CD8-positive, alpha-beta memory T cell (primary cell): ENCODE measurements around the gene LAMC3. TPM values are rescaled to one million over a fixed set of nuclear protein-coding genes. Genes with fewer than 3 reads are reported as not detected.

Source experiments
- CTCF ChIA-PET: fragments of 350-600 bp; sonication (Branson Sonifier 250); formaldehyde crosslinking; loops from one replicate; lab custom pipeline; 2021; ENCODE audit warnings: antibody characterized with exemption; lab: Charles Lee
- POLR2A ChIA-PET: fragments of 350-600 bp; sonication (Branson Sonifier 250); formaldehyde crosslinking; loops from one replicate; lab custom pipeline; 2021; ENCODE audit warnings: antibody characterized with exemption; lab: Charles Lee
- DNase-seq, 5 donors: peaks; one replicate each; pipeline versions ENCODE4 v3.0.0 to v3.0.0-alpha.2; 2020 to 2022; ENCODE audit warnings: mixed read lengths in 1 of 5
- H3K27ac ChIP-seq: one replicate; pipeline ENCODE4 v1.7.0; 2013; ENCODE audit warnings: low read depth, mild to moderate bottlenecking, low read length, moderate library complexity
- H3K27me3 ChIP-seq: 2 replicates; pipeline ENCODE4 v1.7.0; 2013; ENCODE audit warnings: low read length, mild to moderate bottlenecking; ENCODE audit not compliant: insufficient read depth, poor library complexity, severe bottlenecking
- H3K36me3 ChIP-seq: 2 replicates; pipeline ENCODE4 v1.7.0; 2013; ENCODE audit warnings: mild to moderate bottlenecking, low read length, moderate library complexity; ENCODE audit not compliant: insufficient read depth
- H3K4me1 ChIP-seq: 2 replicates; pipeline ENCODE4 v1.7.0; 2013; ENCODE audit warnings: mild to moderate bottlenecking, low read length, moderate library complexity; ENCODE audit not compliant: insufficient read depth
- H3K4me3 ChIP-seq: 2 replicates; pipeline ENCODE4 v1.7.0; 2013; ENCODE audit warnings: mild to moderate bottlenecking, low read length
- H3K9me3 ChIP-seq: 2 replicates; pipeline ENCODE4 v1.7.0; 2013; ENCODE audit warnings: mild to moderate bottlenecking, low read length
- H3K27ac Mint-ChIP-seq, 8 donors: one replicate each; pipeline ENCODE4 v1.8.0; 2020 to 2021; ENCODE audit warnings: mixed read lengths in 8 of 8, mild to moderate bottlenecking in 6 of 8, inconsistent platforms in 3 of 8, moderate library complexity in 3 of 8
- H3K27me3 Mint-ChIP-seq, 2 donors: one replicate each; pipeline ENCODE4 v1.8.0; 2020 to 2021; ENCODE audit warnings: mixed read lengths in 2 of 2, mild to moderate bottlenecking in 1 of 2, moderate library complexity in 1 of 2
- H3K36me3 Mint-ChIP-seq, 3 donors: one replicate each; pipeline ENCODE4 v1.8.0; 2020 to 2021; ENCODE audit warnings: mixed read lengths in 3 of 3, inconsistent platforms in 1 of 3, mild to moderate bottlenecking in 1 of 3
- H3K4me1 Mint-ChIP-seq, 3 donors: one replicate each; pipeline ENCODE4 v1.8.0; 2020 to 2021; ENCODE audit warnings: mixed read lengths in 3 of 3, inconsistent platforms in 1 of 3, mild to moderate bottlenecking in 1 of 3
- H3K4me3 Mint-ChIP-seq, 7 donors: one replicate each; pipeline ENCODE4 v1.8.0; 2020 to 2021; ENCODE audit warnings: mixed read lengths in 7 of 7, mild to moderate bottlenecking in 6 of 7, moderate library complexity in 4 of 7, inconsistent platforms in 2 of 7
- H3K9me3 Mint-ChIP-seq, 5 donors: one replicate each; pipeline ENCODE4 v1.8.0; 2020 to 2022; ENCODE audit warnings: mixed read lengths in 5 of 5, mild to moderate bottlenecking in 3 of 5, moderate library complexity in 2 of 5, inconsistent platforms in 1 of 5
- polyA plus RNA-seq: library from polyadenylated mRNA; unstranded; fragments of 300-500 nt; fragmentation: Illumina TruSeq; gene quantifications from one replicate; pipeline ENCODE4 v1.2.3, GENCODE V29; 2021
- total RNA-seq, 2 experiments: library from RNA; stranded (reverse); gene quantifications; one replicate each; pipeline ENCODE4 v1.2.3, GENCODE V29; 2021

Gene LAMC3
- total and polyA plus RNA-seq, 3 experiments from 2014 or later = 0.04 to 0.07 TPM; not detected in 1

DNA sequence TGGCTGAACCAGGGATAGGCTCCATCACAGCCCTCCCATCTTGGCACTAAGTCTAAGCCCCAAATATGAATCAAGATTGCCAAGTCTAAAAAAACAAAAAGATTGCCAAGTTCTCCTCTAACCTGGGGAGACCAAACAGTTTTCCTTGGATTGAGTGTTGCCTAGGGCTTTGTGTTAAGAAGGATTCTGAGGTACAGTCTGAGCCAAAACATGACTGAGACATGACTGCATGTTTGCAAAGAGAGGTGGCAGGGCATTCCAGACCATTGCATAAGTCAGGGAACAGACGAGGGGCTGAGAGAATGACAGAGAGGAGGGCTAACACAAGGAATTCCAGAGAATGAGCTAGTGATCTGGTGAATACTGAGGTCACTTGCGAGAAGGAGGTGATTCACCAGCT, 11.4 kb downstream of the LAMC3 start:
- Mint-ChIP-seq H3K4me1 (no peaks in the 10 kb centered on the region), H3K4me3 (no peak overlapping the region), H3K27ac (no peak overlapping the region), H3K27me3 (peaks cover 5 to 31% of the 10 kb centered on the region in 2 donors), H3K36me3 (no peaks in the 10 kb centered on the region), H3K9me3 (no peaks in the 10 kb centered on the region)
- ChIA-PET POLR2A (no interaction called here), CTCF (interaction anchor here (1.0 kb wide), 1 partner anchor 139 kb away, joined by 3 read pairs; no protein-coding TSS in a partner anchor)
- Histone ChIP-seq H3K27ac (no peak overlapping the region), H3K9me3 (no peaks in the 10 kb centered on the region), H3K4me1 (no peaks in the 10 kb centered on the region), H3K36me3 (no peaks in the 10 kb centered on the region), H3K4me3 (no peak overlapping the region), H3K27me3 (peaks cover 22% of the 10 kb centered on the region)
- no peak for DNase-seq

DNA sequence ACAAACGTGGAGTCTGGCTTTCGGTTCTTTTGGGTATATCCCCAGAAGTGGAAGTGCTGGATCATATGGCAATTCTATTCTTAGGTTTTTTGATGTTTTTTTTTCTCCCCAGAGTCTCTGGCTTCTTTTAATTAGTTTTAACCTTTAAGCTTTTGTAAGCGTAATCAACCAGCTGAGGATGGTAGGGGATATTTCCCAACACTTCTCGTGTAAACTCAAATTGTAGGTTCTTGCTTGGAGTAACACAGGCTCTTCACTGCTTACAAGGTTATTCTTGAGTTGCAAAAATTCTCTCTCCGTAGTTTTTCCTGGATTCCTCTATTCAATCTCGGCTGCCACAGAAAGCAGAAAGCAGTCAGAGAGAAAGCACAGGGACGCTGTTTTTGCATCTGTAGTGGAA, 11.9 kb downstream of the LAMC3 start:
- H3K9me3 Mint-ChIP-seq = no peaks in the 10 kb centered on the region
- no peak for DNase-seq
- Histone ChIP-seq H3K27me3 (peaks cover 27% of the 10 kb centered on the region), H3K9me3 (no peaks in the 10 kb centered on the region), H3K4me1 (no peaks in the 10 kb centered on the region), H3K36me3 (no peaks in the 10 kb centered on the region), H3K27ac (no peak overlapping the region), H3K4me3 (no peak overlapping the region)
- POLR2A ChIA-PET = no interaction called here
- peaks cover 8 to 33% of the 10 kb centered on the region in 2 donors for H3K27me3 Mint-ChIP-seq
- H3K4me1 Mint-ChIP-seq = no peaks in the 10 kb centered on the region
- CTCF ChIA-PET = interaction anchor here (1.4 kb wide), 1 partner anchor 26 kb away, joined by 5 read pairs; no protein-coding TSS in a partner anchor
- H3K27ac Mint-ChIP-seq = no peak overlapping the region
- no peaks in the 10 kb centered on the region for H3K36me3 Mint-ChIP-seq
- no peak overlapping the region for H3K4me3 Mint-ChIP-seq

DNA sequence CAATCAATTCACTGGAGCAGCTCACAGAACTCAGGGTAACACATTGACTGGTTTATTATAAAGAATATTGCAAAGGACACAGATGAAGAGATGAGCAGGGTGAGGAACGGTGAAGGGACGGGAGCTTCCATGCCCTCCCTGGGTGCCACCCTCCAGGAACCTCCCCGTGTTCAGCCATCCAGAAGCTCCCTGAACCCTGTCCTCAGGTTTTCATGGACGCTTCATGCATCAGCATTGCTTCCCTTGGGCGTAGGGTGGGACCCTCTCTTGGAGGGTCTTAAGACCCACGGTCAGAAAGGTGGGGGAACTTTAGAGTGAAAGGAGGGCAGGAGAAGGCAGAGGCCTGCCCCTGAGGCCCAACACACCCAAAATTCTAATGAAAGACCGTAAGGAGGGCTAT, 12.8 kb downstream of the LAMC3 start:
- no peaks in the 10 kb centered on the region for H3K36me3 Mint-ChIP-seq
- H3K27me3 Mint-ChIP-seq = peaks cover 8 to 27% of the 10 kb centered on the region in 2 donors
- Histone ChIP-seq H3K27ac (no peak overlapping the region), H3K36me3 (no peaks in the 10 kb centered on the region), H3K27me3 (peaks cover 31% of the 10 kb centered on the region), H3K4me1 (no peaks in the 10 kb centered on the region), H3K4me3 (no peak overlapping the region), H3K9me3 (no peaks in the 10 kb centered on the region)
- no peak overlapping the region for H3K27ac Mint-ChIP-seq
- POLR2A ChIA-PET = no interaction called here
- no peaks in the 10 kb centered on the region for H3K9me3 Mint-ChIP-seq
- no peak overlapping the region for H3K4me3 Mint-ChIP-seq
- CTCF ChIA-PET = interaction anchor here (1.4 kb wide), 1 partner anchor 25 kb away, joined by 5 read pairs; no protein-coding TSS in a partner anchor
- DNase-seq = no peak
- no peaks in the 10 kb centered on the region for H3K4me1 Mint-ChIP-seq

DNA sequence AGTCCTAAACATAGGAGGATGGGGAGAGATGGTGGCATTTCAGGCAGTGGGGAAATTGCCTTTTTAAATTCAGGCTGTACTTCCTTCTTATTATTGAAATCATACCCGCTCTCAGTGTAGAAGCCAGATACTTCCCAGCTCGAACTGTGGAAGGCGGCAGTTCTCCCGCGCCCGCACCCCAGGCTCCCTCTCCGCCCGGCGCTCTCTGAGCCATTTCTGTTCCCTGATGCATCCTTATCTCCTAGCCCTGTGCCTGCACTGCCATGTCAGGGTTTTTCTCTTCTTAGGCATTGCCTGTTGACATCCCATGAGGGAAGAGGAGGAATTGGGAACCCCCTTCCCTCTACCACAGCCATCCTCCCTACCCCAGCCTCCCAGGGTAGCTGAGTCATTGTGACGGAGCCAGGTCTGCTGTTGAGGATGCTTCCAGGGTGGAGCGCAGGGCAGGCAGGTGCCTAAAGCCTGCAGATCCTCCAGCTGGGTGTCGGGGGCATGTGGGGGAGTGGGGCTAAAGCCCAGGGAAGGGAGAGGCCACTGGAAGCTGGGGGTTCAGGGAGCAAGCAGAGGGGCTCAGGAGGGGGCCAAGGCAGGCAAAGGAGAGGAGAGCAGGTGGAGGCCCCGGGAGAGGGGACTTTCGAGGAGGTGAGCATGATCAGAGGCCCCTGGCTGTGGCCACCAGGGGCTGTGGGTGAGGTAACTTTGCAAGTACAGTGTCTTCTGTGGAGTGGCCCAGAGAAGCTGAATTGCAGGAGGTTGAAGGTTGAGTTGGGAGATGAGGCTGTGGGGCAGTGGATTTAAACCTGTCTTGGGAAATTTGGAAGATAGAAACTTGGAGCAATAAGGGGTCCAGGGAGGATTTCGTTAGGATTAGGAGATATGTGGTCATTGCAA, 16.2 kb downstream of the LAMC3 start:
- no peaks in the 10 kb centered on the region for H3K36me3 Mint-ChIP-seq
- H3K27ac Mint-ChIP-seq = no peak overlapping the region
- ChIA-PET CTCF (no interaction called here), POLR2A (no interaction called here)
- no peak overlapping the region for H3K27ac ChIP-seq
- H3K4me3 ChIP-seq = no peak overlapping the region
- H3K27me3 Mint-ChIP-seq = peaks cover 7 to 16% of the 10 kb centered on the region in 2 donors
- H3K4me1 Mint-ChIP-seq = no peaks in the 10 kb centered on the region
- no peak for DNase-seq
- peaks cover 55% of the 10 kb centered on the region for H3K27me3 ChIP-seq
- no peaks in the 10 kb centered on the region for H3K9me3 ChIP-seq
- H3K9me3 Mint-ChIP-seq = no peaks in the 10 kb centered on the region
- H3K4me3 Mint-ChIP-seq = no peak overlapping the region
- no peaks in the 10 kb centered on the region for H3K36me3 ChIP-seq
- no peaks in the 10 kb centered on the region for H3K4me1 ChIP-seq

DNA sequence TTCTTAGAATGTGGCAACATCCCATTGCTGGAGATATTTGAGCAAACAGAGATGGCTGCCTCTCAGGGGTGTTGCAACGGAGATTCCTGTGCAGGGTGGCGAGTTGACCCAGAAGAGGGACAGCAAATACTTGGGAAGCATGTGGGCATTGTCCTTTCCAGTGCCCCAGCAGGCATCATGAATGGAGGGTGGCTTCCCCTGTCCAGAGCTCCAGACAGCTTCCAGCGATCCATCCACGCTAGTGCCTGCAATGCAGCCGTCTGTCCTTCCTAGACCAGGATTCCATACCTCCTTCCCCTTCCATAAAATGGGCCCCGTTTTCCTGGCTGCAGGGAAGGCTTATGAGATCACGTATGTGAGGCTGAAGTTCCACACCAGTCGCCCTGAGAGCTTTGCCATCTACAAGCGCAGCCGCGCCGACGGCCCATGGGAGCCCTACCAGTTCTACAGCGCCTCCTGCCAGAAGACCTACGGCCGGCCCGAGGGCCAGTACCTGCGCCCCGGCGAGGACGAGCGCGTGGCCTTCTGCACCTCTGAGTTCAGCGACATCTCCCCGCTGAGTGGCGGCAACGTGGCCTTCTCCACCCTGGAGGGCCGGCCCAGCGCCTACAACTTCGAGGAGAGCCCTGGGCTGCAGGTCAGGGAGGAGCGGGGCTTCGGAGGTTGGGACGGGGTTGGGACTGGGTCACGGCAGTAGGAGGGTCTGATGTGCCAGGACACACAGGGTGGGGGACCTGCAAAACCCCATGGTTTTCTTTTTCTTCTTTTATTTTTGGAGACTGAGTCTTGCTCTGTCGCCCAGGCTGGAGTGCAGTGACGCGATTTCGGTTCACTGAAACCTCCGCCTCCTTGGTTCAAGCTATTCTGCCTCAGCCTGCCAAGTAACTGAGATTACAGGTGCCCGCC, 17.2 kb downstream of the LAMC3 start:
- Histone ChIP-seq H3K27me3 (peaks cover 53% of the 10 kb centered on the region), H3K4me1 (no peaks in the 10 kb centered on the region), H3K27ac (no peak overlapping the region), H3K36me3 (no peaks in the 10 kb centered on the region), H3K4me3 (no peak overlapping the region), H3K9me3 (no peaks in the 10 kb centered on the region)
- POLR2A ChIA-PET = no interaction called here
- CTCF ChIA-PET = no interaction called here
- Mint-ChIP-seq H3K36me3 (no peaks in the 10 kb centered on the region), H3K4me1 (no peaks in the 10 kb centered on the region), H3K27me3 (peaks cover 6 to 11% of the 10 kb centered on the region in 2 donors), H3K27ac (no peak overlapping the region), H3K9me3 (no peaks in the 10 kb centered on the region), H3K4me3 (no peak overlapping the region)
- no peak for DNase-seq

DNA sequence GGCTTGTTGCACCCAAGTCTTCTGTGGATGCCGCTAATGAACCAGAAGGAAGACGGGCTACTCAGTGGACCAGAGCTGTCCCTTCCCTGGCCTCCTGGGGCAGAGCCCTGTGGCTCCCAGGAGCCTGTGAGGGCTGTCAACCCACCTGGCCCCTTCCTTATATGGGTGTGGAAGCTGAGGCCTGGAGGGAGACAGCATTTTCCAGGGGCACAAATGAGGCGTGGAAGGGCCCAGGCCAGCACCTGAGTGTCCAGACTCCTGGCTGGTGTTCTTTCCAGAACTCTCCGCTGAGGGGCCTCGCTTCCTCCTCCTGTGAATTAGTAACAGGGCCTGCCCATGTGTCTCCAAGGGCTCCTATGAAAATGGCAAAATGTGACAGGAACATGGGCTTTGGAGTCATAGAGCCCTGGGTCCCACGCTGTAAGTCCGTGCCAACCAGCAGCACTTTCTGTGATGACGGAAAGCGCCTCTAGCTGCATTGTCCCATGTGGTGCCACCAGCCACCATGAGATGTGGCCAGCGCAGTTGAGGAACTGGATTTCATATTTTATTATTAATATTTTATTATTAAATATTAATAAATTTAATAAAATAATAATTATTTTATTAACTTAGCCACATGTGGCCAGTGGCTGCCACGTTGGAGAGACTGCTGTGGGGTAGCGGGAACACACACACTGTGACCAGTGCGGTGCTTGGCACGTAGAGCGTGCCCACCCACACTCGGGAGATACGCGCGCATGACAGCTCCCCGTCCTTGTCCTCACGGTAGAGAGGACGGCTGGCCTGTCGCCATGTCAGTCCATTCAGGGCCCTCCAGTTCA, 18.3 kb downstream of the LAMC3 start:
- no peaks in the 10 kb centered on the region for H3K9me3 Mint-ChIP-seq
- no peak overlapping the region for H3K27ac Mint-ChIP-seq
- H3K4me1 Mint-ChIP-seq = no peaks in the 10 kb centered on the region
- no peak overlapping the region for H3K4me3 ChIP-seq
- H3K4me3 Mint-ChIP-seq = no peak overlapping the region
- no peaks in the 10 kb centered on the region for H3K9me3 ChIP-seq
- no peaks in the 10 kb centered on the region for H3K4me1 ChIP-seq
- no peak for DNase-seq
- H3K36me3 ChIP-seq = no peaks in the 10 kb centered on the region
- POLR2A ChIA-PET = no interaction called here
- no peak overlapping the region for H3K27ac ChIP-seq
- H3K27me3 ChIP-seq = peaks cover 58% of the 10 kb centered on the region
- CTCF ChIA-PET = no interaction called here
- H3K36me3 Mint-ChIP-seq = no peaks in the 10 kb centered on the region
- peaks cover 6 to 11% of the 10 kb centered on the region in 2 donors for H3K27me3 Mint-ChIP-seq

DNA sequence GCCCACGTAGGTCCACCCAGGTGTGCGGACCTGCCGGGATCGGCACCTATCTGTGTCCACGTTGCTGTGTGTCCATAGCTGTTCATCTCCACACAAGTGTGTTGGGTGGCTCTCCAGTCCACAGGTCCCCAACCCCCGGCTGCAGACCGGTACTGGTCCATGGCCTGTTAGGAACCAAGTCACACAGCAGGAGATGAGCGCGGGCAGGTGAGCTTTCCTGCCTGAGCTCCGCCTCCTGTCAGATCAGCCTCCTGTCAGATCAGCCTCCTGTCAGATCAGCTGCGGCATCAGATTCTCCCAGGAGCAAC, 18.9 kb downstream of the LAMC3 start:
- CTCF ChIA-PET = interaction anchor here (1.6 kb wide), 1 partner anchor 19 kb away, joined by 5 read pairs; no protein-coding TSS in a partner anchor
- no peak overlapping the region for H3K4me3 ChIP-seq

More for the DNA sequence above, 18.9 kb downstream of the LAMC3 start:
- Mint-ChIP-seq H3K4me1 (no peaks in the 10 kb centered on the region), H3K9me3 (no peaks in the 10 kb centered on the region), H3K36me3 (no peaks in the 10 kb centered on the region), H3K27ac (no peak overlapping the region), H3K27me3 (peaks cover 8 to 11% of the 10 kb centered on the region in 2 donors), H3K4me3 (no peak overlapping the region)
- Histone ChIP-seq H3K36me3 (no peaks in the 10 kb centered on the region), H3K27me3 (peaks cover 59% of the 10 kb centered on the region), H3K4me1 (no peaks in the 10 kb centered on the region), H3K27ac (no peak overlapping the region), H3K9me3 (no peaks in the 10 kb centered on the region)
- POLR2A ChIA-PET = no interaction called here
- DNase-seq = no peak
